Kidney (tissue), 14 donors: ENCODE measurements around the gene KCTD5. TPM values are rescaled to one million over a fixed set of nuclear protein-coding genes. Genes with fewer than 3 reads are reported as not detected.

Experiments used
- DNase-seq, 5 donors: peaks; one replicate each; pipeline ENCODE4 v3.0.0-alpha.2; 2013 to 2020
- FAIRE-seq: peaks from 2 replicates; lab custom pipeline; 2012; peaks lifted over from hg19 to GRCh38; lab: Jason Lieb, UNC
- H3K27ac ChIP-seq, 2 donors: one replicate each; pipeline ENCODE4 v1.7.0; 2013; ENCODE audit warnings: low read depth in 2 of 2, low read length in 2 of 2, inconsistent platforms in 1 of 2
- H3K27me3 ChIP-seq: one replicate; pipeline ENCODE4 v1.7.1; 2013; ENCODE audit warnings: low read length, inconsistent platforms; ENCODE audit not compliant: control insufficient read depth, insufficient read depth
- H3K36me3 ChIP-seq, 3 donors: one replicate each; pipeline versions ENCODE4 v1.7.0 to v1.7.1; 2013; ENCODE audit warnings: low read length in 3 of 3, control low read depth in 1 of 3, inconsistent platforms in 1 of 3; ENCODE audit not compliant: insufficient read depth in 3 of 3, control insufficient read depth in 2 of 3
- H3K4me1 ChIP-seq, 3 donors: one replicate each; pipeline versions ENCODE4 v1.7.0 to v1.7.1; 2013; ENCODE audit warnings: low read length in 3 of 3, inconsistent platforms in 1 of 3, low read depth in 1 of 3; ENCODE audit not compliant: control insufficient read depth in 2 of 3, insufficient read depth in 2 of 3
- H3K4me3 ChIP-seq, 3 donors: one replicate each; pipeline versions ENCODE4 v1.7.0 to v1.8.1; 2013; ENCODE audit warnings: low read length in 3 of 3, control low read depth in 1 of 3, inconsistent platforms in 1 of 3
- H3K9ac ChIP-seq, 3 donors: one replicate each; pipeline versions ENCODE4 v1.7.0 to v1.7.1; 2013; ENCODE audit warnings: low read length in 3 of 3, control low read depth in 1 of 3, inconsistent platforms in 1 of 3
- H3K9me3 ChIP-seq, 3 donors: one replicate each; pipeline versions ENCODE4 v1.7.0 to v1.7.1; 2013; ENCODE audit warnings: low read length in 3 of 3, control low read depth in 1 of 3, inconsistent platforms in 1 of 3; ENCODE audit not compliant: control insufficient read depth in 2 of 3, insufficient read depth in 1 of 3
- intact Hi-C: fragments of 100-400 bp; cut with DNase I; formaldehyde crosslinking; loops from one replicate; pipeline ENCODE4 v1.11.1; 2022
- polyA plus RNA-seq: library from polyadenylated mRNA; stranded (reverse); fragments of 350-450 nt; fragmentation: Illumina TruSeq; extraction: RNeasy Lipid Tissue Mini Kit (QIAGEN cat#74804); gene quantifications from one replicate; pipeline ENCODE4 v1.2.3, GENCODE V29; 2014; ENCODE audit warnings: low read depth, low replicate concordance; ENCODE audit not compliant: insufficient read depth
- total RNA-seq: library from RNA; stranded (reverse); fragmentation: NEBNext Ultra II Directional; extraction: Animal tissue kit (Norgen Biotek cat#: 25700); gene quantifications from one replicate; pipeline ENCODE4 v1.2.1, GENCODE V29; 2021
- TF ChIP-seq, protein P1 (sequence below): IDR thresholded peaks from 3 replicates; pipeline ENCODE4 v1.5.1; 2012; ENCODE audit warnings: mild to moderate bottlenecking, moderate library complexity, borderline replicate concordance; ENCODE audit not compliant: insufficient read depth; ENCODE audit errors: extremely low read depth
- donor health status: control.
- donor health status: control.
- donor health status: control.
- donor health status: control.
- donor health status: control.
- donor health status: DM: yes; HTN: yes; CAD: no.
- donor health status: Normal renal cell carcinoma (clear cell type).

The KCTD5 gene
- total and polyA plus RNA-seq, 2 donors from 2014 or later, result 12.8 to 19.9 TPM

DNA sequence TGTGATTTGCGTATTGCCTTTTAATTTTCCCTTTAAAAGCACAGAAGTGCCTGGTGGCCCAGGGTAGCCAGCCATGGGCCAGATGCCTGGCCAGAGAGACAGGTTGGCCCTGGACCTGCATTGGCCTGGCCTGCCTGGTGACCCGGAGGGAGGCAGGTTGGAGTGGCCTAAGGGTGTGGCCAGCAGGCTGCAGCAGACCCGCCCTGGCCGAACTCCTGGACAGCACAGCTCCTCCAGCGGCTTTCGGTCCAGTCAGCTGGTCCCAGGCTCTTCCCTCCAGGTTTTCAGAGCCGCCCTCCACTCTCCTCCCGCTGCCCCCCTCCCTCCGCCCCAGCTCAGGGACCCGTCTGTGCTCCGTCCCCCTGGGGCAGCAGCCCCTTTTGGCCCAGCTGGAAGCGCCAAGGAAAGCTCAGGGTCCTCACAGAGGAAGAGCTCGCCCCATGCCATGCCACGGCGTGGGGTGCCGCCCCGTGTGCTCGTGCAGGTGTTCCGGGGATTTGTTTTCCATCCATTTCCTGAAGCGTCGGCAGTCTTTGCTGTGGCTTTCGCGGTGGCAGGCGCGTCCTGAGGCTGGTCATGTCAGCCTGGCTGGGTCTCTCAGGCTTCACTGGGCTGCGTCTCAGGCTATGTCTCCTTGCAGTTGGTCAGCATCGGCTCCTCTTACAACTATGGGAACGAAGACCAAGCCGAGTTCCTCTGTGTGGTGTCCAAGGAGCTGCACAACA lies 19.6 kb downstream of the KCTD5 start:
- Histone ChIP-seq H3K4me3 (no peak overlapping the region), H3K27ac (no peak overlapping the region), H3K4me1 (no peaks in the 10 kb centered on the region), H3K9me3 (no peaks in the 10 kb centered on the region), H3K27me3 (no peaks in the 10 kb centered on the region), H3K9ac (no peak overlapping the region), H3K36me3 (peaks cover 0 to 19% (median 16%) of the 10 kb centered on the region in 3 donors)
- intact Hi-C loops, result no loop called here
- TF ChIP-seq, protein P1, sequence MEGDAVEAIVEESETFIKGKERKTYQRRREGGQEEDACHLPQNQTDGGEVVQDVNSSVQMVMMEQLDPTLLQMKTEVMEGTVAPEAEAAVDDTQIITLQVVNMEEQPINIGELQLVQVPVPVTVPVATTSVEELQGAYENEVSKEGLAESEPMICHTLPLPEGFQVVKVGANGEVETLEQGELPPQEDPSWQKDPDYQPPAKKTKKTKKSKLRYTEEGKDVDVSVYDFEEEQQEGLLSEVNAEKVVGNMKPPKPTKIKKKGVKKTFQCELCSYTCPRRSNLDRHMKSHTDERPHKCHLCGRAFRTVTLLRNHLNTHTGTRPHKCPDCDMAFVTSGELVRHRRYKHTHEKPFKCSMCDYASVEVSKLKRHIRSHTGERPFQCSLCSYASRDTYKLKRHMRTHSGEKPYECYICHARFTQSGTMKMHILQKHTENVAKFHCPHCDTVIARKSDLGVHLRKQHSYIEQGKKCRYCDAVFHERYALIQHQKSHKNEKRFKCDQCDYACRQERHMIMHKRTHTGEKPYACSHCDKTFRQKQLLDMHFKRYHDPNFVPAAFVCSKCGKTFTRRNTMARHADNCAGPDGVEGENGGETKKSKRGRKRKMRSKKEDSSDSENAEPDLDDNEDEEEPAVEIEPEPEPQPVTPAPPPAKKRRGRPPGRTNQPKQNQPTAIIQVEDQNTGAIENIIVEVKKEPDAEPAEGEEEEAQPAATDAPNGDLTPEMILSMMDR, result no peak
- DNase-seq (peak in 1 of 5 donors; percentile 53), FAIRE-seq (no peak)

DNA sequence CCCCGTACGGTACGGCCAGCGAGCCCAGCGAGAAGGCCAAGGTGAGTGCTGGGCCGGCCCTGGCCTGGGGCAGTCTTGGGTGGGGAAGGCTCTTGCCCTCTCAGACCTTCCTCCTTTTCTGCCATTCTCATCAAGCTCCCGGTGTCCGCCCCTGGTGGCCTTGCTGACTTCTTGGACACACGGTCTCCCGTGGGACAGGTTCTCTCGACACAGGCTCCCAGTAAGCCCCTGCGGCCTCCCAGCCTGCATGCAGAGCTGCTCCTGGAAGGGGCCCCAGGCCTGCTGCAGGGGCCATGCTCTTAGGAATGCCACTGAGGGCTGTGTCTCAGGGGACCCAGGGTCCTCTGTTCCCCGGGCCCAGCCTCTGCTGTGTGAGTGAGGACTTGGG lies 20.1 kb downstream of the KCTD5 start:
- Histone ChIP-seq H3K36me3 (peaks cover 0 to 15% (median 13%) of the 10 kb centered on the region in 3 donors), H3K27me3 (no peaks in the 10 kb centered on the region), H3K4me3 (no peak overlapping the region), H3K9me3 (no peaks in the 10 kb centered on the region), H3K27ac (no peak overlapping the region), H3K4me1 (no peaks in the 10 kb centered on the region), H3K9ac (no peak overlapping the region)
- TF ChIP-seq, protein P1, result no peak
- intact Hi-C loops, result no loop called here
- FAIRE-seq (no peak), DNase-seq (peak in 1 of 5 donors; percentile 64)

DNA sequence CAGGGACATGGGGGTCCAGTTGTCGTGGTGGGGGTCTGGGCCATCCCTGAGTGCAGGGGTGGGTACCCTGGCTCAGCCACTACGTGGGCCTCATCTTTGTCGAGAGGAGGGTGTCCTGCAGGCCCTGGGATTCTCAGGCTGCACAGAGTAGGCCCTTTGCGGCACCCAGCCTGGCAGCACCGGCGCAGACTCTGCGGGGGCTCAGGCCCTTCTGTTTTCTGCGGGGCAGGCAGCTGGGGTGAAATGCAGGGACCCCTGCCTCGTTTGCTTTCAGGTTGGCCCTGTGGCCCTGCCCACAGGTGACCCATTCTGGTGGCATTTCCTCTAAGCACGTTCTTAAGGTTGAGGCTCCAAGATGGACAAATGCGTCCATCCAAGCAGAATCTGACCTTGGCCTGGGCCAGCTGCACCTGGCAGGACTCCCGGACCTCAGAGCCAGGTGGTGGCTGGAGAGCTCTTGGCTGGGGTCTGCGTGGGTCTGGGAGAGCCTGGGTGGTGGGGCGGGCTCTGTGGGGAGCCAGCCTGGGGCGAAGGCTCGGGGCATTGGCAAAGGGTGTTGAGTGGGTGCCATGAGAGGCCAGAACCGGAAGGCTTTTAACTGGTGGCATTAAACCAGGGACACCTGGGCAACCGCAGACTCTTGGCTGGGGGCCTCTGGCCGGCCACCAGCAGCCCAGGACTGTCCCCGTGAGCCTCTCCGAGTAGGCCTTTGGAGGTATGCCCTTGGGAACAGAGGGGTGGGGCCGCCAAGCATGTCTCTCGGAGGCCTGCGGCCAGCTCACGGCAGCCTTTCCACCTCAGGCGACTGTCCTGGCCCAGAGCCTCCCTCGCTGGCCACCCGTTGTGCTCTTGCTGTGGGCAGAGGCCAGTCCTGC lies 20.8 kb downstream of the KCTD5 start:
- intact Hi-C loops, result no loop called here
- H3K27ac ChIP-seq, result no peak overlapping the region
- H3K36me3 ChIP-seq, result peaks cover 0 to 18% (median 17%) of the 10 kb centered on the region in 3 donors
- no peaks in the 10 kb centered on the region for H3K4me1 ChIP-seq
- DNase-seq (peak in 1 of 5 donors; percentile 53), FAIRE-seq (no peak)
- H3K4me3 ChIP-seq, result no peak overlapping the region
- no peaks in the 10 kb centered on the region for H3K9me3 ChIP-seq
- TF ChIP-seq, protein P1, result no peak
- H3K9ac ChIP-seq, result no peak overlapping the region
- H3K27me3 ChIP-seq, result no peaks in the 10 kb centered on the region
